OCI-LY1 (cell line): ENCODE data around the gene CDH7.

Source experiments
- EZH2 ChIP-seq: fragments of 200-600 bp; sonication (generic), shearing (Covaris generic); IDR thresholded peaks from 2 replicates; pipeline ENCODE4 v1.8.0; 2017; ENCODE audit warnings: borderline replicate concordance, mixed run types, mild to moderate bottlenecking, antibody characterized with exemption, low read length, moderate library complexity, mixed read lengths
- TF ChIP-seq, protein P1 (sequence below): fragments of 200-600 bp; sonication (generic), shearing (Covaris generic); IDR thresholded peaks from 2 replicates; pipeline ENCODE4 v1.5.1; 2017; ENCODE audit warnings: mild to moderate bottlenecking, antibody characterized with exemption, low read length, moderate library complexity, mixed read lengths

DNA sequence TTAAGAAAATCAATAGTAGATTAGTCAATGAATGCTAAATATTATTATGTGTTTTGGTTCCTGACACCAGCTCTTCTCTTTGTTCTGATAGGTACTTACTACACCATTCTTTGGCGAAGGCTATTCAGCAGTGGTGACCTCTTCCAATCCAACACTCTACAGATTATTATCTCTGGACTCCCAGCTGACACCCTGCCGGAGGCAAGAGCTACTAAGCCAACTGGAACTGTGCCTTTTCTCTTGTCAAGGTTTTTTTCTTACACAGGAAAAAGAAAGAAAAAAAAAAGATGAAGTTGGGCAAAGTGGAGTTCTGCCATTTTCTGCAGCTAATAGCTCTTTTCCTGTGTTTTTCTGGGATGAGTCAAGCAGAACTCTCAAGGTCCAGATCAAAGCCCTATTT is 11.7 kb downstream of the CDH7 start:
- TF ChIP-seq, protein P1, sequence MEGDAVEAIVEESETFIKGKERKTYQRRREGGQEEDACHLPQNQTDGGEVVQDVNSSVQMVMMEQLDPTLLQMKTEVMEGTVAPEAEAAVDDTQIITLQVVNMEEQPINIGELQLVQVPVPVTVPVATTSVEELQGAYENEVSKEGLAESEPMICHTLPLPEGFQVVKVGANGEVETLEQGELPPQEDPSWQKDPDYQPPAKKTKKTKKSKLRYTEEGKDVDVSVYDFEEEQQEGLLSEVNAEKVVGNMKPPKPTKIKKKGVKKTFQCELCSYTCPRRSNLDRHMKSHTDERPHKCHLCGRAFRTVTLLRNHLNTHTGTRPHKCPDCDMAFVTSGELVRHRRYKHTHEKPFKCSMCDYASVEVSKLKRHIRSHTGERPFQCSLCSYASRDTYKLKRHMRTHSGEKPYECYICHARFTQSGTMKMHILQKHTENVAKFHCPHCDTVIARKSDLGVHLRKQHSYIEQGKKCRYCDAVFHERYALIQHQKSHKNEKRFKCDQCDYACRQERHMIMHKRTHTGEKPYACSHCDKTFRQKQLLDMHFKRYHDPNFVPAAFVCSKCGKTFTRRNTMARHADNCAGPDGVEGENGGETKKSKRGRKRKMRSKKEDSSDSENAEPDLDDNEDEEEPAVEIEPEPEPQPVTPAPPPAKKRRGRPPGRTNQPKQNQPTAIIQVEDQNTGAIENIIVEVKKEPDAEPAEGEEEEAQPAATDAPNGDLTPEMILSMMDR, result no peak
- TF ChIP-seq EZH2, result no peak
